NCI-H345 treated with DMSO at 0.1 percent for 48 hours (cell line): ENCODE data around the gene CDKN2A.
A peak's percentile ranks its signal among the peaks of the same experiment; 100 is the strongest.

ENCODE experiments used
- DNase-seq: peaks from one replicate; lab custom pipeline; 2025; ENCODE audit not compliant: unreplicated experiment; lab: John Stamatoyannopoulos, UW

CDKN2A gene

GRCh38 chr9:21993893-21994555 is at the start of gene CDKN2A:
Gene CDKN2A (minus strand): TSS chr9:21994392.
- DNase-seq = peak; percentile 90

GRCh38 chr9:22043928-22044327 is 49.7 kb upstream of the CDKN2A start:
- DNase-seq = no peak

DNA sequence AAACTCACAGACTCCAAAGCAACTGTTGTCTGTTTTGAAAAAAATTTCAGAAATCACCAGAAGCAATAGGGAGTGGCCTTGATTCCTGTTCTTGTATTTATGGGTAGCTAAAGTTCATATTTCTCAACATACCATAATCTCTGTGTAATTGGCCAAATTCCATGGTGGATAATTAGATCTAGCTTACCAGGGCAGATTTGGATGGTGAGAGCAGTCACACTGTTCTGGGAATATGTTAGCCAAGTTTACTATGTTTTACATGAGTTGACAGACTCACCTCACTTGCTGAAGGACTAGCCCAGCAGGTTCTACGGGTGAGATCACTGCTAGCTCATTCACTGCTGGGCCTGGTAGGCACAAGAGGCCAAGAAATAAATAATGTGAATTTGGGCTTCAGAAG is 47.6 kb upstream of the CDKN2A start:
- no peak for DNase-seq

- DNase-seq = no peak
Observed at GRCh38 chr9:22041344-22041743, 47.2 kb upstream of the CDKN2A start.

GRCh38 chr9:22040760-22041159 is 46.6 kb upstream of the CDKN2A start:
- DNase-seq = no peak

- no peak for DNase-seq
Observed at GRCh38 chr9:22039258-22039657, 45.1 kb upstream of the CDKN2A start.

- DNase-seq = no peak
Observed at GRCh38 chr9:22037954-22038690, 43.9 kb upstream of the CDKN2A start.

DNA sequence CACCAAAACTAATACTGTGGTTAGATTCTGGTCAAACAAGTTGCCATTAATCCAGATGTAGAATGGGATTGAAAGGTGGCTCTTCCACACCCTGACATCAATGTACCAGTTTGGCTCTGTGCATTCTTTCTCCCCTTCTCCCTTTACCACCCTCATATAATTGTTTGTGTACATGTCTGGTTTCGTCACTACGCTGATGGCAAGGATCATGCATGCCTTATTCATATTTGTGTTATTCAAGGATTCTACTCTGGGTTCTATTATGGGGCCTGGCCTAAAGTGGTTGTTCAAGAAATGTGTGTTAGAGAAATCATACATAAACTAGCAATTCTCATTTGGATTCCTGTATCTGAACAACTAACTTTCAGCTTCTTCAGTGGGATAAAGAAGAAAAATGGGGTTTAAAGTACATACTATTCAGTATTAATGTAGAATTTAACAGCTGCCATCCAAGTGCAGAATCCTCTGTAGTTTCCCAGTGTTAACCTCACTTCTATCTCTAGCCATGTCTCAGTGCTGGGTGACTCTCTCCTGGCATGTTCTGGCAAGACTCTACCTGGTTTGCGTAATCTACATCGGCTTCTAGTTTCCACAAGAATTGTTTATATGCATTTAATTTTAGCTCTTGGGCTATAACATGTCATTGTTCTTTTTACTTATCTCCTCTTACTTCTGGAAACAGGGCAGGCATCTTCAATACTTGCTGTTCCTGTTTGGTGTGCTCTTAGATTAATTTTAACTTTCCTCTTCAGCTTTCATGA is 42.9 kb upstream of the CDKN2A start:
- no peak for DNase-seq

DNA sequence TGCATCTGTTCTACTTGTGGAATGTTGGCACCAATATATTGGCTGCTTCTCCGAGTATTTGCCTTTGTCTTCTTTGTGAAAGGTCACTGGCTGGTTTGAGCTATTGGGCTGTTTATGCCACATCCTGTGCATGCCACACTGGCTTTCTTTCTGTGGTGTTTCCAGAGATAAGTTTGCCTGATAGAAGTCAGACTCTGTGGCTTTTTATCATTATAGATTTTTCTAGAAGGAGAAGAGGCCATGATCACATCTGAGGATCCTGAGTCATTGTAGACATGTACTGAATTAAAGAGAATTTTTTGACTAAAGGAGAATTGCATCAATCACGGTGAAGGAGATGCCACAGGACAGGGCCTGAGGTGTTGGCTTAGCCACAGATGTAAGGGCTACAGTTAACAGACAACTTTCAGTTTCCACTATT is 41.4 kb upstream of the CDKN2A start:
- DNase-seq = no peak

DNA sequence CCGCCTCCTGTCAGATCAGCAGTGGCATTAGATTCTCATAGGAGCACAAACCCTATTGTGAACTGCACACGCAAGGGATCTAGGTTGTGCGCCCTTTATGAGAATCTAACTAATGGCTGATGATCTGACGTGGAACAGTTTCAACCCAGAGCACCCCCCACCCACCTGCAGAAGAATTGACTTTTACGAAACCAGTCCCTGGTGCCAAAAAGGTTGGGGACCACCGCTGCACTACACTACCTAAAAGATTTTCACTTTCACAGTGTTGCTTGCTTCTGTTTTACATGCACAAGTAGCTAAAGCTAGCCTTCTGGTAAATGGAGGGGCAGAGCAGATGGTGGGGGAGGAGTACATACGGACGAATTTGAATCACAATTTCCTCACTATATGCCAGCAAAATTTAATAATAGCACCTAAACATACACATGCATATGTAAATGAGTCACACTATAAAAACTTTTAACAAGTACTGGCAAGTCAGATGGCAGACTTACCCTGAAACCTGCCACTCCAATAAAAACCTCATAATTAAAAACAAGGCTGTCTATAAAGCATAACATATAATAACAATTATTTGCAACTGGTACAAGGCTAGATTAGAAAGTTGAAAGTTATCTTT is 38.9 kb upstream of the CDKN2A start:
- no peak for DNase-seq

GRCh38 chr9:22031655-22032411 is 37.6 kb upstream of the CDKN2A start:
- DNase-seq = no peak

DNA sequence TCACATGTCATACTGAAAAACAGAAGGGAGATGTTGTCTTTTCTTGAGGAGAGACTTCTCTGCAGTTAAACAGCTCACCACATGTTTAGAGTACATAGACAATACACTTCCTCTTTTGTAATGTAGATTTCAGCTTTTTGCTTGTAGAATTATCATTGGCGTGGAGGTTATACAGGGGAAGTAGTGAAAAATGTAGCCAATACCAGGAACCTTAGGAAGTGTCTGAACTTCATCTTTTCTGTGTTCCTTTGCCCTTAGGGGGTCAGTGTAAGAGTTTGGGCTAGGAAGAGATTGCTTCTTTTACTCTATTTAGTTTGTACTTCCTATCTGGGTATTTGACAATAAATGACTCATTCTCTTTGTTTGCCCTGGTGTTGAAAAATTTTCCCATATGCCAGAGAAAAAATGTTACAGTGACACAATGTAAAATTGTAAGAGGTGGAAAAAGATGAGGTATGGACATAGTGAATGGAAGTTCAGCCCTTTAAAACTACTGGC is 36.0 kb upstream of the CDKN2A start:
- no peak for DNase-seq

DNA sequence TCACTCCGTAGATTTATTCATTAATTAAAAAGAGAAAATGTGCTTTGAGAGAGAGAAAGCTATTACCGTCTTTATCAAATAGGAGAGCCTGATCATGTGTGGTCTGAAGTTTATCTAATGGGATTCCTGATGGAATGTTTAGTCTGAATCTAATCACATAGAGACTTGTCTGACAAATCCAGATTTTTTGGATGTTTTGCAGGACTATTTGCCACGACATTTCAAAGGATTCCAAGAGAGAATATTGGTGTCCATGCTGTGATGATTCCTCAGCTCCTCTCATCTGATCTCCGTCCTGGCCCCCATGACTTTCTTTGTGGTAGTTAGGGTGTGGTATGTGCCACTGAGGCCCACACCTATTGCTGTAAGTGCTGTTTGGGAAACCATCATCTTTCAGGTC is 35.0 kb upstream of the CDKN2A start:
- no peak for DNase-seq

DNA sequence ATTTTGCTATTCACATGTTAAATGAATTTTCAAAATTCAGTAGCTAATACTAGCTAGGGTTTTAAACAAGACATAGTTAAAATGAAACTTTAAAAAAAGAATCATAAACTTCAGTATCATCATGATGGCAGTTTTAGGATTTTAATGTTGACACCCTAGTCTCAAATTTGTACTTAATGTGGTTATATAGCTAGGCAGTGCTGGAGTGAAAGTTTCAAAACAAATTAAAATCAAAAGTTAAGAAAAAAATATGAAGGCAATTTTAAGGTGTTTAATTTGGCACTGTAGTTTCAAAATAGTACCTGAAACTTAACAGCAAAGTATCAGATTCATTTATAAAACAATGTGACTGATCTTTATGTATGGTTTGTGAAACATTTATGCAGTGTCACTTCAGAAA is 34.2 kb upstream of the CDKN2A start:
- DNase-seq = no peak

DNA sequence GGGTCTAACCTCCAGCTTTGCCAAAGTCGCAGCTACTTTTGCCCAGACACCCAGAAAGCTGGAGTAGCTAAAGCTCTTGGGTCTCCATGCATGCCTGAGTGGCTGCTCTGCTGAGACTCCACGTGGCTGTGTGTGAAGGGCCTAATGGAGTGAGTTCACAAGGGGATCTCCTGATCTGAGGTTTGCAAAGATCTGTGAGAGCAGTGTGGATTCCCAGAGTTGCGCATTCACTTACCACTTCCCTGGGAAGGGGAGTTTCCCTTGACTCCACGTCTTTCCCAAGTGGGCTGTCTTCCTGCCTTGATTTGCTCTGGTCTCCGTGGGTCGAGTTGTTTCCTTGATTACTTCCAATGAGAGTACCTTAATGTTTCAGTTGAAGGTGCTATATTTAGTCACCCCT is 32.5 kb upstream of the CDKN2A start:
- DNase-seq = no peak

GRCh38 chr9:22022396-22022795 is 28.2 kb upstream of the CDKN2A start:
- no peak for DNase-seq

- DNase-seq = no peak
Observed at GRCh38 chr9:22010866-22011625, 16.9 kb upstream of the CDKN2A start.

GRCh38 chr9:22009506-22009867 is 15.3 kb upstream of the CDKN2A start:
- DNase-seq = no peak

- peak; percentile 84 for DNase-seq
Observed at GRCh38 chr9:22008717-22009505, 14.7 kb upstream of the CDKN2A start, which contains the start of gene CDKN2B. Gene CDKN2B (minus strand): TSS chr9:22009305. CDS start chr9:22008953, 352 bp downstream.
